Panc1 (cell line): ENCODE data around the gene SOWAHC.

Source experiments
- CTCF ChIP-seq: fragments of 450-650 bp; IDR thresholded peaks from 2 replicates; pipeline ENCODE4 v1.5.1; 2017; ENCODE audit warnings: mild to moderate bottlenecking
- POLR2AphosphoS5 ChIP-seq: IDR thresholded peaks from 2 replicates; pipeline ENCODE4 v1.6.1; 2012; ENCODE audit warnings: mild to moderate bottlenecking, low read depth, low read length, moderate library complexity
- SIN3A ChIP-seq: IDR thresholded peaks from 2 replicates; pipeline ENCODE4 v1.6.1; 2012; ENCODE audit warnings: low read depth, mild to moderate bottlenecking, low read length, moderate library complexity, borderline replicate concordance; ENCODE audit not compliant: insufficient read depth

DNA sequence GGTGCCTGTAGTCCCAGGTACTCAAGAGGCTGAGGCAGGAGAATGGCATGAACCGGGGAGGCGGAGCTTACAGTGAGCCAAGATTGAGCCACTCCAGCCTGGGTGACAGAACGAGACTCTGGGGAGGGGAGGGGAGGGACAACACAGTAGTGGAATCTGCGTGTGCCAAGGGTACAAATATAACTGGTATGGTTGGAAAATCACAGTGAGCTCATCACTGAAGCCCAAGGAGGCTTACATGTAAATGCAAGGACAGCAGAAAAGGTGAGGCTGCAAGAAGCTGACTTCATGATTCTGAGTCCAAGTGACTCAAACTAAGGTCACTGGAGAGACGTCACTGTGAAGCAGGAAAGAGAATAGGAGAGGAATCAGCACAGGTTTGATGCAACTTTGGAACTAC lies 9.6 kb upstream of the SOWAHC start:
- TF ChIP-seq SIN3A (no peak), POLR2AphosphoS5 (no peak), CTCF (no peak)
